Thoracic aorta (tissue), 2 donors: ENCODE data around the gene STX4. TPM values are rescaled to one million over a fixed set of nuclear protein-coding genes. Genes with fewer than 3 reads are reported as not detected.

Experiments used
- ATAC-seq: fragments of 150-250 bp; one replicate; pipeline ENCODE4 v1.8.0; 2017; ENCODE audit warnings: low read depth; ENCODE audit not compliant: insufficient number of reproducible peaks, low FRiP score
- DNase-seq: peaks from one replicate; pipeline ENCODE4 v3.0.0-alpha.2; 2020; ENCODE audit warnings: low spot score
- H3K27ac ChIP-seq, 2 donors: fragments of 200-600 bp; sonication (generic); 1 replicate in 1 of 2; 2 replicates in 1 of 2; pipeline ENCODE4 v1.5.1; 2016; ENCODE audit warnings: mild to moderate bottlenecking in 2 of 2, moderate library complexity in 2 of 2
- H3K27me3 ChIP-seq: fragments of 200-600 bp; sonication (generic); replicated peaks from 2 replicates; pipeline ENCODE4 v1.6.0; 2016; ENCODE audit warnings: mild to moderate bottlenecking; ENCODE audit not compliant: insufficient read depth
- H3K36me3 ChIP-seq: fragments of 200-600 bp; sonication (generic); one replicate; pipeline ENCODE4 v1.5.1; 2016
- H3K4me1 ChIP-seq, 2 donors: fragments of 200-600 bp; sonication (generic); 1 replicate in 1 of 2; 2 replicates in 1 of 2; pipeline versions ENCODE4 v1.5.1 to v1.6.0; 2016; ENCODE audit warnings: low read depth in 2 of 2, mild to moderate bottlenecking in 1 of 2; ENCODE audit not compliant: control insufficient read depth in 1 of 2
- H3K4me3 ChIP-seq: fragments of 200-600 bp; sonication (generic); 2 replicates; pipeline ENCODE4 v1.5.1; 2016; ENCODE audit warnings: mild to moderate bottlenecking
- H3K9me3 ChIP-seq: fragments of 200-600 bp; sonication (generic); 2 replicates; pipeline ENCODE4 v1.5.1; 2016
- CTCF ChIP-seq: fragments of 200-600 bp; sonication (generic); IDR thresholded peaks from one replicate; pipeline ENCODE4 v1.5.1; 2019; ENCODE audit warnings: antibody characterized with exemption
- total RNA-seq, 2 donors: library from RNA; depleted of rRNA; stranded (reverse); fragments of >200 nt; gene quantifications; one replicate each; pipeline versions ENCODE4 v1.1.0 to v1.2.3, GENCODE V29; 2016

Gene STX4
- total RNA-seq, 2 donors from 2014 or later, result 39.3 to 50.5 TPM

GRCh38 chr16:31001507-31002249 is 31.7 kb upstream of the STX4 start:
- H3K4me3 ChIP-seq, result no peak overlapping the region
- H3K9me3 ChIP-seq, result no peaks in the 10 kb centered on the region
- ATAC-seq (no peak), DNase-seq (no peak)
- no peak for TF ChIP-seq CTCF
- H3K27ac ChIP-seq, result no peak overlapping the region
- H3K4me1 ChIP-seq, result peaks cover 7 to 28% of the 10 kb centered on the region in 2 donors
- no peaks in the 10 kb centered on the region for H3K27me3 ChIP-seq
- no peaks in the 10 kb centered on the region for H3K36me3 ChIP-seq

- H3K36me3 ChIP-seq, result no peaks in the 10 kb centered on the region
- H3K27ac ChIP-seq, result no peak overlapping the region
- no peaks in the 10 kb centered on the region for H3K27me3 ChIP-seq
- DNase-seq, result no peak
- no peaks in the 10 kb centered on the region for H3K9me3 ChIP-seq
- no peak overlapping the region for H3K4me3 ChIP-seq
- no peak for TF ChIP-seq CTCF
- no peak for ATAC-seq
- H3K4me1 ChIP-seq, result peaks cover 7 to 27% of the 10 kb centered on the region in 2 donors
These were observed 31.1 kb upstream of the STX4 start for GRCh38 chr16:31002250-31002700.

GRCh38 chr16:31002862-31003341 is 30.5 kb upstream of the STX4 start:
- Histone ChIP-seq H3K27ac (no peak overlapping the region), H3K27me3 (no peaks in the 10 kb centered on the region), H3K36me3 (no peaks in the 10 kb centered on the region), H3K9me3 (no peaks in the 10 kb centered on the region), H3K4me3 (no peak overlapping the region), H3K4me1 (peaks cover 4 to 21% of the 10 kb centered on the region in 2 donors)
- no peak for DNase-seq
- TF ChIP-seq CTCF, result no peak
- ATAC-seq, result no peak

- Histone ChIP-seq H3K36me3 (no peaks in the 10 kb centered on the region), H3K4me1 (peaks cover 0 to 12% of the 10 kb centered on the region in 2 donors), H3K27ac (no peak overlapping the region), H3K4me3 (no peak overlapping the region), H3K9me3 (no peaks in the 10 kb centered on the region), H3K27me3 (no peaks in the 10 kb centered on the region)
- DNase-seq, result no peak
- ATAC-seq, result no peak
- TF ChIP-seq CTCF, result no peak
These were observed 29.6 kb upstream of the STX4 start for GRCh38 chr16:31003744-31004143.

GRCh38 chr16:31004658-31005057 is 28.7 kb upstream of the STX4 start:
- Histone ChIP-seq H3K27me3 (no peaks in the 10 kb centered on the region), H3K4me3 (no peak overlapping the region), H3K4me1 (peaks cover 0 to 3% of the 10 kb centered on the region in 2 donors), H3K9me3 (no peaks in the 10 kb centered on the region), H3K36me3 (no peaks in the 10 kb centered on the region), H3K27ac (no peak overlapping the region)
- DNase-seq, result no peak
- no peak for TF ChIP-seq CTCF
- no peak for ATAC-seq
